MM.1S (cell line): ENCODE measurements around the gene ZC3H4.

Experiments used
- DNase-seq: peaks from one replicate; pipeline ENCODE4 v3.0.0-alpha.2; 2015
- H2AFZ ChIP-seq: fragments of 300-600 bp; sonication (generic); 2 replicates; pipeline ENCODE4 v1.6.0; 2016; ENCODE audit warnings: antibody characterized with exemption, low read length
- H3F3A ChIP-seq: fragments of 300-600 bp; sonication (generic); 2 replicates; pipeline ENCODE4 v1.6.1; 2016; ENCODE audit warnings: mild to moderate bottlenecking, antibody characterized with exemption, low read length, moderate library complexity, mixed read lengths; ENCODE audit not compliant: insufficient read depth
- H3K27ac ChIP-seq: fragments of 300-600 bp; sonication (generic); 2 replicates; pipeline ENCODE4 v1.5.1; 2016; ENCODE audit warnings: mild to moderate bottlenecking, low read length
- H3K27me3 ChIP-seq: fragments of 300-600 bp; sonication (generic); replicated peaks from 2 replicates; pipeline ENCODE4 v1.6.0; 2016; ENCODE audit warnings: low read length; ENCODE audit not compliant: insufficient read depth
- H3K36me3 ChIP-seq: fragments of 300-600 bp; sonication (generic); replicated peaks from 2 replicates; pipeline ENCODE4 v1.6.1; 2016; ENCODE audit warnings: mild to moderate bottlenecking, low read length, mixed read lengths; ENCODE audit not compliant: insufficient read depth
- H3K4me1 ChIP-seq: fragments of 300-600 bp; sonication (generic); 2 replicates; pipeline ENCODE4 v1.6.1; 2016; ENCODE audit warnings: low read length, mixed read lengths
- H3K4me2 ChIP-seq: fragments of 300-600 bp; sonication (generic); 2 replicates; pipeline ENCODE4 v1.6.0; 2016; ENCODE audit warnings: low read depth, low read length
- H3K4me3 ChIP-seq: fragments of 300-600 bp; sonication (generic); 2 replicates; pipeline ENCODE4 v1.5.1; 2016; ENCODE audit warnings: low read length, mixed read lengths
- H3K79me2 ChIP-seq: fragments of 300-600 bp; sonication (generic); 2 replicates; pipeline ENCODE4 v1.6.1; 2016; ENCODE audit warnings: mixed run types, low read length, mixed read lengths
- H3K9ac ChIP-seq: fragments of 300-600 bp; sonication (generic); 2 replicates; pipeline ENCODE4 v1.6.1; 2016; ENCODE audit warnings: low read length, mixed read lengths
- H3K9me2 ChIP-seq: fragments of 300-600 bp; sonication (generic); replicated peaks from 2 replicates; pipeline ENCODE4 v1.6.1; 2016; ENCODE audit warnings: mild to moderate bottlenecking, low read length, mixed read lengths; ENCODE audit not compliant: insufficient read depth
- H3K9me3 ChIP-seq: fragments of 300-600 bp; sonication (generic); replicated peaks from 2 replicates; pipeline ENCODE4 v1.6.1; 2016; ENCODE audit warnings: mild to moderate bottlenecking, low read length, mixed read lengths; ENCODE audit not compliant: insufficient read depth
- H4K20me1 ChIP-seq: fragments of 300-600 bp; sonication (generic); 2 replicates; pipeline ENCODE4 v1.6.1; 2016; ENCODE audit warnings: mild to moderate bottlenecking, low read length, moderate library complexity, mixed read lengths; ENCODE audit not compliant: insufficient read depth
- EZH2 ChIP-seq: fragments of 300-600 bp; sonication (generic); optimal IDR thresholded peaks from 2 replicates; pipeline ENCODE3; 2017; ENCODE audit warnings: low read depth, mild to moderate bottlenecking, antibody characterized with exemption, low read length, mixed read lengths
- EZH2phosphoT487 ChIP-seq: fragments of 300-600 bp; sonication (generic); IDR thresholded peaks from 2 replicates; pipeline ENCODE4 v1.6.1; 2018; ENCODE audit warnings: antibody characterized with exemption, low read length
- TF ChIP-seq, protein P1 (sequence below): fragments of 300-600 bp; sonication (generic); IDR thresholded peaks from 2 replicates; pipeline ENCODE4 v1.5.1; 2016; ENCODE audit warnings: antibody characterized with exemption, low read length, mixed read lengths

Gene ZC3H4

DNA sequence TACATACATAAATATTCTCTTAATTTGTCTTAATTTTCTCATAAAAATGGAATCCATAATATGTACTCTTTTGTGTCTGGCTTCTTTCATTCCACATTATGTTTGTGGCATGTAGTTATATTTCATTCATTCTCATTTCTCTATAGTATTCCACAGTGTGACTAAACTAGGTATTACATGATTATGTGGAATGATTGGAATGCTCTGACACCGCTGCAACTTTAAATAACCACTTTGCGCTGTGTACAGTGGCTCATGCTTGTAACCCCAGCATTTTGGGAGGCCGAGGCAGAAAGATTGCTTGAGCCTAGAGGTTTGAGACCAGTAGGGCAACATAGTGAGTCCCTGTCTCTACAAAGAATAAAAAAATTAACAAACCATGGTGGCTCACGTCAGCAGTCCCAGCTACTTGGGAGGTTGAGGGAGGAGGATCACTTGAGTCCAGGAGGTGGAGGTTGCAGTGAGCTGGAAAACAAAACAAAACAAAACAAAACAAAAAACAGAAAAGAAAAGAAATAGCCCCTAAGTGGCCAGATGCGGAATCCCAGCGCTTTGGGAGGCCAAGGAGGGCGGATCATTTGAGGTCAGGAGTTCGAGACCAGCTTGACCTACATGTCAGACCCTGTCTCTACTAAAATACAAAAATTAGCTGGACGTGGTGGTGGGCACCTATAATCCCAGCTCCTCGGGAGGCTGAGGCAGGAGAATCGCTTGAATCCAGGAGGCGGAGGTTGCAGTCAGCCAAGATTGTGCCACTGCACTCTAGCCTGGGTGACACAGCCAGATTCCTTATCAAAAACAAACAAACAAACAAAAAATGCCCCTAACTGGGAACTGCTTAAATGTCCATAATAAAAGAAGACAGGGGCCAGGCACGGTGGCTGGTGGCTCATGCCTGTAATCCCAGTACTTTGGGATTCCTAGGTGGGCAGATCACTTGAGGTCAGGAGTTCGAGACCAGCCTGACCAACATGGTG, 9.1 kb upstream of the ZC3H4 start:
- Histone ChIP-seq H3K4me2 (no peak overlapping the region), H3K4me1 (no peaks in the 10 kb centered on the region), H3K9me2 (no peaks in the 10 kb centered on the region), H3K79me2 (no peaks in the 10 kb centered on the region), H3K27ac (no peak overlapping the region), H4K20me1 (no peaks in the 10 kb centered on the region), H3K9ac (no peak overlapping the region), H3K9me3 (no peaks in the 10 kb centered on the region), H3K27me3 (no peaks in the 10 kb centered on the region), H3K4me3 (no peak overlapping the region), H2AFZ (no peak overlapping the region), H3F3A (no peaks in the 10 kb centered on the region), H3K36me3 (no peaks in the 10 kb centered on the region)
- TF ChIP-seq EZH2phosphoT487 = no peak
- TF ChIP-seq, protein P1, sequence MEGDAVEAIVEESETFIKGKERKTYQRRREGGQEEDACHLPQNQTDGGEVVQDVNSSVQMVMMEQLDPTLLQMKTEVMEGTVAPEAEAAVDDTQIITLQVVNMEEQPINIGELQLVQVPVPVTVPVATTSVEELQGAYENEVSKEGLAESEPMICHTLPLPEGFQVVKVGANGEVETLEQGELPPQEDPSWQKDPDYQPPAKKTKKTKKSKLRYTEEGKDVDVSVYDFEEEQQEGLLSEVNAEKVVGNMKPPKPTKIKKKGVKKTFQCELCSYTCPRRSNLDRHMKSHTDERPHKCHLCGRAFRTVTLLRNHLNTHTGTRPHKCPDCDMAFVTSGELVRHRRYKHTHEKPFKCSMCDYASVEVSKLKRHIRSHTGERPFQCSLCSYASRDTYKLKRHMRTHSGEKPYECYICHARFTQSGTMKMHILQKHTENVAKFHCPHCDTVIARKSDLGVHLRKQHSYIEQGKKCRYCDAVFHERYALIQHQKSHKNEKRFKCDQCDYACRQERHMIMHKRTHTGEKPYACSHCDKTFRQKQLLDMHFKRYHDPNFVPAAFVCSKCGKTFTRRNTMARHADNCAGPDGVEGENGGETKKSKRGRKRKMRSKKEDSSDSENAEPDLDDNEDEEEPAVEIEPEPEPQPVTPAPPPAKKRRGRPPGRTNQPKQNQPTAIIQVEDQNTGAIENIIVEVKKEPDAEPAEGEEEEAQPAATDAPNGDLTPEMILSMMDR = no peak
- no peak for TF ChIP-seq EZH2
- DNase-seq = no peak

DNA sequence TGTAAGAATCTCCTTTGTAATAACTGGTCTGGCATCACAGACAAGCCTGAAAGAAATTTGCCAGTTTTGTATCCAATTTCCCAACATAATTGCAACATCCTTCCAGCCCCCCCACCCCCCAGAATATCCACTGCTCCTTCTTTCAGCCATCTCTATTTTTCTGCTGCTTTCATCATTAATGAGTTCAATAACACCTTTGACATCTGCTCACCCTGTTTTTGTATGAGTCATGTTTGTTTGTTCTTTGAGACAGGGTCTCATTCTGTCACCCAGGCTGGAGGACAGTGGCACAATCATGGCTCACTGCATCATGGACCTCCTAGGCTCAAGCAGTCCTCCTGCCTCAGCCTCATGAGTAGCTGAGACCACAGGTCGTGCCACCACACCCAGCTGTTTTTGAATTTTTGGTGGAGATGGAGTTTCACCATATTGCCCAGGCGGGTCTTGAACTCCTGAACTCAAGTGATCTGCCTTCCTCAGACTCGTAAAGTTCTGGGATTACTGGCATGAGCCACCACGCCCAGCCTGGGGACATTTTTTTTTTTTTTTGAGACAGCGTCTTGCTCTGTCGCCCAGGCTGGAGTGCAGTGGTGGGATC, 7.0 kb upstream of the ZC3H4 start:
- H3K27ac ChIP-seq = no peak overlapping the region
- no peak overlapping the region for H3K4me3 ChIP-seq
- H3K79me2 ChIP-seq = no peaks in the 10 kb centered on the region
- DNase-seq = no peak
- H3K9ac ChIP-seq = no peak overlapping the region
- no peaks in the 10 kb centered on the region for H3F3A ChIP-seq
- no peaks in the 10 kb centered on the region for H4K20me1 ChIP-seq
- H3K27me3 ChIP-seq = no peaks in the 10 kb centered on the region
- H2AFZ ChIP-seq = no peak overlapping the region
- TF ChIP-seq, protein P1 = no peak
- TF ChIP-seq EZH2phosphoT487 = no peak
- H3K36me3 ChIP-seq = no peaks in the 10 kb centered on the region
- no peaks in the 10 kb centered on the region for H3K9me2 ChIP-seq
- no peaks in the 10 kb centered on the region for H3K4me1 ChIP-seq
- H3K4me2 ChIP-seq = no peak overlapping the region
- H3K9me3 ChIP-seq = no peaks in the 10 kb centered on the region

DNA sequence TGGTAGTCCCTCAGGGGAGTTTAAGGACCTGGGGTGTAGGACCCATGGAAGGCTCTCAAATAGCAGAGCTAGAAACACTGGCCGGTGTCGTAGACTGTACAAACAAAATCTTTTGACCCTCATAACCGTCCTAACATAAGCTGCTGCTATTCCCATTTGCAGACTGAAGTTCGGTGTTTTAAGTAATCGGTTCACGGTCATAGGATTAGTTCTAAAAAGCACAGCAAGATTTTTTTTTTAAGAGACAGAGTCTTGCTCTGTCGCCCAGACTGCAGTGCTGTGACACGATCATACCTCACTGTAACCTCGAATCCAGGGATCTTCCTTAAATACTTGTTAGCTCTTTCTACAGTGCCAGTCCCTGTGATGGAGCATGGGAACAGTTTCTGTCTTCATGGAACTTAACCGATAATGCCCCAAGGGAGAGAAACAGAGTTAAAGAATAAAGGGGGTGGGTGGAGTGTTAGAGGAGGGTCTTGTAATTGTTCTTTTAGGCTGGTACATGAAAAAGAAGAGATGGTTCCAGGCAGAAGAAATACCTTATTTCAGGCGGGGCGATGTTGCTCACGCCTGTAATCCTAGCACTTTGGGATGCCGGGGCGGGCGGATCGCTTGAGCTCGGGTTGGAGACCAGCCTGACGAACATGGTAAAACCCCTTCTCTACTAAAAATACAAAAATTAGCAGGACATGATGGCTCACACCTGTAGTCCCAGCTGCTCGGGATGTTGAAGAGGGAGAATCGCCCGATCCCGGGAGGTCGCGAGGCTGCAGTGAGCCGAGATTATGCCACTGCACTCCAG, 475 bp upstream of the ZC3H4 start:
- peaks cover 41% of the 10 kb centered on the region for H3F3A ChIP-seq
- H3K9ac ChIP-seq = peak overlapping the region; percentile 100
- H3K27ac ChIP-seq = peak overlapping the region; percentile 94; the same call in 1 of the 2 replicates
- peaks cover 16% of the 10 kb centered on the region; the same call in 1 of the 2 replicates for H3K4me1 ChIP-seq
- H3K9me2 ChIP-seq = no peaks in the 10 kb centered on the region
- peaks cover 25% of the 10 kb centered on the region for H3K79me2 ChIP-seq
- H3K4me2 ChIP-seq = peak overlapping the region; percentile 65
- peak overlapping the region; percentile 39 for H2AFZ ChIP-seq
- H3K4me3 ChIP-seq = peak overlapping the region; percentile 91
- no peaks in the 10 kb centered on the region for H4K20me1 ChIP-seq
- no peak for DNase-seq
- no peaks in the 10 kb centered on the region for H3K9me3 ChIP-seq
- 0 out of 2 replicates have a peak, but pooled peaks cover 3% of the 10 kb centered on the region for H3K36me3 ChIP-seq
- no peaks in the 10 kb centered on the region for H3K27me3 ChIP-seq
- TF ChIP-seq, protein P1 = no peak
- no peak for TF ChIP-seq EZH2
- no peak for TF ChIP-seq EZH2phosphoT487
